Sigmoid colon (tissue), 4 donors: Measurements from ENCODE around the gene EXOC6B.

Source experiments
- EP300 ChIP-seq, 4 donors: sonication (generic); formaldehyde crosslinking; IDR thresholded peaks; one replicate each; pipeline ENCODE4 v1.6.1; 2017; ENCODE audit warnings: antibody characterized with exemption in 4 of 4
- POLR2A ChIP-seq, 2 donors: fragments of 450-650 bp; IDR thresholded peaks; one replicate each; pipeline ENCODE4 v1.6.1; 2016; ENCODE audit warnings: antibody characterized with exemption in 2 of 2, mild to moderate bottlenecking in 2 of 2, moderate library complexity in 2 of 2
- POLR2AphosphoS5 ChIP-seq, 4 donors: sonication (generic); formaldehyde crosslinking; IDR thresholded peaks; one replicate each; pipeline ENCODE4 v1.6.1; 2017; ENCODE audit warnings: antibody characterized with exemption in 4 of 4
- TF ChIP-seq, protein P1 (sequence below), 4 experiments: fragments of 450-650 bp in 3 of 4; fragments of 200-600 bp in 1 of 4; IDR thresholded peaks; one replicate each; pipeline ENCODE4 v1.5.1; 2016 to 2019; ENCODE audit warnings: antibody characterized with exemption in 4 of 4, mild to moderate bottlenecking in 3 of 4, moderate library complexity in 2 of 4

DNA sequence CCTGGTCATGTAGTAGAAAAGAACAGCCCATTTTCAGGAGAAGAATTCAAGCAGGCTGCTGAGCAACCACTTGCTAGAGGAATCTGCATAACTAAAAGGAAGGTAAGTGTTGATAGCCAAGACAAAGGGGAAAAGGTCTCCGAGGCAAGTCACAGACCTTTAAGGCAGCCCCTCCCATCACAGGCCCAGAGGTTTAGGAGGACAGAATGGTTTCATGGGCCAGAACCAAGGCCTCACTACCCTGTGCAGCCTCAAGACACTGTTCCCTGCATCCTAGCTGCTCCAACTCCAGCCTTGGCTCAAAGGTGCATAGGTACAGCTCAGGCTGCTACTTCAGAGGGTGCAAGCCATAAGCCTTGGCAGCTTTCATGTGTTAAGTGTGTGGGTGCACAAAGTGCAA, 439.5 kb downstream of the EXOC6B start:
- TF ChIP-seq, protein P1, sequence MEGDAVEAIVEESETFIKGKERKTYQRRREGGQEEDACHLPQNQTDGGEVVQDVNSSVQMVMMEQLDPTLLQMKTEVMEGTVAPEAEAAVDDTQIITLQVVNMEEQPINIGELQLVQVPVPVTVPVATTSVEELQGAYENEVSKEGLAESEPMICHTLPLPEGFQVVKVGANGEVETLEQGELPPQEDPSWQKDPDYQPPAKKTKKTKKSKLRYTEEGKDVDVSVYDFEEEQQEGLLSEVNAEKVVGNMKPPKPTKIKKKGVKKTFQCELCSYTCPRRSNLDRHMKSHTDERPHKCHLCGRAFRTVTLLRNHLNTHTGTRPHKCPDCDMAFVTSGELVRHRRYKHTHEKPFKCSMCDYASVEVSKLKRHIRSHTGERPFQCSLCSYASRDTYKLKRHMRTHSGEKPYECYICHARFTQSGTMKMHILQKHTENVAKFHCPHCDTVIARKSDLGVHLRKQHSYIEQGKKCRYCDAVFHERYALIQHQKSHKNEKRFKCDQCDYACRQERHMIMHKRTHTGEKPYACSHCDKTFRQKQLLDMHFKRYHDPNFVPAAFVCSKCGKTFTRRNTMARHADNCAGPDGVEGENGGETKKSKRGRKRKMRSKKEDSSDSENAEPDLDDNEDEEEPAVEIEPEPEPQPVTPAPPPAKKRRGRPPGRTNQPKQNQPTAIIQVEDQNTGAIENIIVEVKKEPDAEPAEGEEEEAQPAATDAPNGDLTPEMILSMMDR (IDR thresholded peaks at IDR 0.05) = no peak
- TF ChIP-seq POLR2A (IDR thresholded peaks at IDR 0.05) = no peak
- TF ChIP-seq POLR2AphosphoS5 (IDR thresholded peaks at IDR 0.05) = no peak
- no peak for TF ChIP-seq EP300 (IDR thresholded peaks at IDR 0.05)
